ENCODE measurements around the gene BRINP1. TPM values are rescaled to one million over a fixed set of nuclear protein-coding genes. Genes with fewer than 3 reads are reported as not detected.

BRINP1 gene
- total and polyA plus RNA-seq, 2 donors (not counting 1 experiment from before 2014, with no cell fraction given), result 0.06 to 0.33 TPM

GRCh38 chr9:119313846-119314245 lies 55.4 kb downstream of the BRINP1 start:
- TF ChIP-seq EZH2 (IDR thresholded peaks at IDR 0.05; ENCODE audit: low read length, missing control alignments), result no peak
- no peak for TF ChIP-seq CTCF (conservative IDR thresholded peaks at IDR 0.05 in 1 of 2, IDR thresholded peaks at IDR 0.05 in 1 of 2; ENCODE audit: low read depth in 1 of 2, low read length in 2 of 2)
- H4K20me1 ChIP-seq (ENCODE audit: control insufficient read depth, extremely low read depth, insufficient read depth, low read length), result no peaks in the 10 kb centered on the region
- no peak overlapping the region for H2AFZ ChIP-seq (ENCODE audit: low read length)
- no peaks in the 10 kb centered on the region for H3K9me3 ChIP-seq (ENCODE audit: control insufficient read depth, insufficient read depth, low read depth, low read length)
- H3K4me1 ChIP-seq (ENCODE audit: control insufficient read depth, extremely low read depth, insufficient read depth, low read length), result no peaks in the 10 kb centered on the region
- peak in 1 of 2 donors; percentile 54 for DNase-seq (ENCODE audit: low read depth in 2 of 2)
- H3K27ac ChIP-seq (ENCODE audit: insufficient read depth, low read length), result no peak overlapping the region
- H3K4me2 ChIP-seq (ENCODE audit: extremely low read depth, insufficient read depth, low read length), result no peak overlapping the region
- no peaks in the 10 kb centered on the region for H3K27me3 ChIP-seq (ENCODE audit: control insufficient read depth, insufficient read depth, low read length)
- H3K36me3 ChIP-seq (ENCODE audit: control insufficient read depth, insufficient read depth, low read length), result no peaks in the 10 kb centered on the region
- H3K4me3 ChIP-seq (replicated peaks in 1 of 4; ENCODE audit: control extremely low read depth in 1 of 4, insufficient read depth in 1 of 4, low read depth in 3 of 4, low read length in 4 of 4), result no peak overlapping the region
- no peak overlapping the region for H3K9ac ChIP-seq (ENCODE audit: insufficient read depth, low read length)
- H3K79me2 ChIP-seq (ENCODE audit: control insufficient read depth, insufficient read depth, low read length), result no peaks in the 10 kb centered on the region

GRCh38 chr9:119310741-119311140 lies 58.5 kb downstream of the BRINP1 start:
- H3K79me2 ChIP-seq (ENCODE audit: control insufficient read depth, insufficient read depth, low read length), result no peaks in the 10 kb centered on the region
- H3K36me3 ChIP-seq (ENCODE audit: control insufficient read depth, insufficient read depth, low read length), result no peaks in the 10 kb centered on the region
- TF ChIP-seq EZH2 (IDR thresholded peaks at IDR 0.05; ENCODE audit: low read length, missing control alignments) (no peak), CTCF (conservative IDR thresholded peaks at IDR 0.05 in 1 of 2, IDR thresholded peaks at IDR 0.05 in 1 of 2; ENCODE audit: low read depth in 1 of 2, low read length in 2 of 2) (no peak)
- no peak overlapping the region for H3K27ac ChIP-seq (ENCODE audit: insufficient read depth, low read length)
- H4K20me1 ChIP-seq (ENCODE audit: control insufficient read depth, extremely low read depth, insufficient read depth, low read length), result no peaks in the 10 kb centered on the region
- H3K4me1 ChIP-seq (ENCODE audit: control insufficient read depth, extremely low read depth, insufficient read depth, low read length), result no peaks in the 10 kb centered on the region
- H3K27me3 ChIP-seq (ENCODE audit: control insufficient read depth, insufficient read depth, low read length), result no peaks in the 10 kb centered on the region
- no peak overlapping the region for H3K9ac ChIP-seq (ENCODE audit: insufficient read depth, low read length)
- H3K4me3 ChIP-seq (replicated peaks in 1 of 4; ENCODE audit: control extremely low read depth in 1 of 4, insufficient read depth in 1 of 4, low read depth in 3 of 4, low read length in 4 of 4), result no peak overlapping the region
- no peak overlapping the region for H3K4me2 ChIP-seq (ENCODE audit: extremely low read depth, insufficient read depth, low read length)
- H3K9me3 ChIP-seq (ENCODE audit: control insufficient read depth, insufficient read depth, low read depth, low read length), result no peaks in the 10 kb centered on the region
- no peak for DNase-seq (ENCODE audit: low read depth in 2 of 2)
- no peak overlapping the region for H2AFZ ChIP-seq (ENCODE audit: low read length)

- no peaks in the 10 kb centered on the region for H3K79me2 ChIP-seq (ENCODE audit: control insufficient read depth, insufficient read depth, low read length)
- TF ChIP-seq CTCF (conservative IDR thresholded peaks at IDR 0.05 in 1 of 2, IDR thresholded peaks at IDR 0.05 in 1 of 2; ENCODE audit: low read depth in 1 of 2, low read length in 2 of 2), result no peak
- no peak for TF ChIP-seq EZH2 (IDR thresholded peaks at IDR 0.05; ENCODE audit: low read length, missing control alignments)
- no peak overlapping the region for H3K27ac ChIP-seq (ENCODE audit: insufficient read depth, low read length)
- H3K36me3 ChIP-seq (ENCODE audit: control insufficient read depth, insufficient read depth, low read length), result no peaks in the 10 kb centered on the region
- no peak overlapping the region for H2AFZ ChIP-seq (ENCODE audit: low read length)
- no peak for DNase-seq (ENCODE audit: low read depth in 2 of 2)
- no peaks in the 10 kb centered on the region for H3K4me1 ChIP-seq (ENCODE audit: control insufficient read depth, extremely low read depth, insufficient read depth, low read length)
- no peaks in the 10 kb centered on the region for H3K9me3 ChIP-seq (ENCODE audit: control insufficient read depth, insufficient read depth, low read depth, low read length)
- no peaks in the 10 kb centered on the region for H3K27me3 ChIP-seq (ENCODE audit: control insufficient read depth, insufficient read depth, low read length)
- no peak overlapping the region for H3K4me2 ChIP-seq (ENCODE audit: extremely low read depth, insufficient read depth, low read length)
- no peaks in the 10 kb centered on the region for H4K20me1 ChIP-seq (ENCODE audit: control insufficient read depth, extremely low read depth, insufficient read depth, low read length)
- H3K4me3 ChIP-seq (replicated peaks in 1 of 4; ENCODE audit: control extremely low read depth in 1 of 4, insufficient read depth in 1 of 4, low read depth in 3 of 4, low read length in 4 of 4), result no peak overlapping the region
- H3K9ac ChIP-seq (ENCODE audit: insufficient read depth, low read length), result no peak overlapping the region
Observed at GRCh38 chr9:119307471-119307870, 61.8 kb downstream of the BRINP1 start.

Measured in fibroblast of lung (primary cell).